ENCODE measurements around the gene ITGA5.
"Not testable (repeated sequence)": the region's sequence is repeated elsewhere in the genome, so short reads cannot be mapped to it uniquely, and the experiment has no call there.

Gene ITGA5

GRCh38 chr12:54356951-54357356 lies 62.1 kb downstream of the ITGA5 start:
- TF ChIP-seq, protein P1, sequence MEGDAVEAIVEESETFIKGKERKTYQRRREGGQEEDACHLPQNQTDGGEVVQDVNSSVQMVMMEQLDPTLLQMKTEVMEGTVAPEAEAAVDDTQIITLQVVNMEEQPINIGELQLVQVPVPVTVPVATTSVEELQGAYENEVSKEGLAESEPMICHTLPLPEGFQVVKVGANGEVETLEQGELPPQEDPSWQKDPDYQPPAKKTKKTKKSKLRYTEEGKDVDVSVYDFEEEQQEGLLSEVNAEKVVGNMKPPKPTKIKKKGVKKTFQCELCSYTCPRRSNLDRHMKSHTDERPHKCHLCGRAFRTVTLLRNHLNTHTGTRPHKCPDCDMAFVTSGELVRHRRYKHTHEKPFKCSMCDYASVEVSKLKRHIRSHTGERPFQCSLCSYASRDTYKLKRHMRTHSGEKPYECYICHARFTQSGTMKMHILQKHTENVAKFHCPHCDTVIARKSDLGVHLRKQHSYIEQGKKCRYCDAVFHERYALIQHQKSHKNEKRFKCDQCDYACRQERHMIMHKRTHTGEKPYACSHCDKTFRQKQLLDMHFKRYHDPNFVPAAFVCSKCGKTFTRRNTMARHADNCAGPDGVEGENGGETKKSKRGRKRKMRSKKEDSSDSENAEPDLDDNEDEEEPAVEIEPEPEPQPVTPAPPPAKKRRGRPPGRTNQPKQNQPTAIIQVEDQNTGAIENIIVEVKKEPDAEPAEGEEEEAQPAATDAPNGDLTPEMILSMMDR (IDR thresholded peaks at IDR 0.05; ENCODE audit: low read depth, low read length): no peak
- no peak for DNase-seq (ENCODE audit: extremely low read depth, low read depth)

DNA sequence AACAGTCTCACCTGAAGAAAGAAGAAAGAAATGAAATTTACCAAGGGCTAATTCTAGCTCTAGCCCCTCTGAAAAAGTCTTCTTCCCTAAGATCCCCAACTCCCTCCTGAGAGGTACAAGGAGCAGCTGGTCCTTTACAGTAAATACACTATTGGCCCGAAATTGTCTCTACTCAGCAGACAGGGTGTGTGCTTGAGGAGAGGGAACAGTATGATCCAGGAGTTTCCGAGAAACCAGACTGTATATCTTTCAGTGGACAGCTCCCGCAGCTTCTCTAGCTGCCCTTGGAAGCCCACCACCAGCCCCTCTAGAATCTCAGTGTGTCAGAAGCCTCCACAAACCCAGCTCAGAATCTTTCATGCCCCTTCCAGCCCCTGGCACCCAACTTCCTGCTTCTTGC lies 62.8 kb downstream of the ITGA5 start:
- DNase-seq (ENCODE audit: extremely low read depth, low read depth): no peak
- TF ChIP-seq, protein P1 (IDR thresholded peaks at IDR 0.05; ENCODE audit: low read depth, low read length): no peak

- no peak for DNase-seq (ENCODE audit: extremely low read depth, low read depth)
- TF ChIP-seq, protein P1 (IDR thresholded peaks at IDR 0.05; ENCODE audit: low read depth, low read length): no peak
These were observed 63.8 kb downstream of the ITGA5 start for GRCh38 chr12:54355104-54355815.

DNA sequence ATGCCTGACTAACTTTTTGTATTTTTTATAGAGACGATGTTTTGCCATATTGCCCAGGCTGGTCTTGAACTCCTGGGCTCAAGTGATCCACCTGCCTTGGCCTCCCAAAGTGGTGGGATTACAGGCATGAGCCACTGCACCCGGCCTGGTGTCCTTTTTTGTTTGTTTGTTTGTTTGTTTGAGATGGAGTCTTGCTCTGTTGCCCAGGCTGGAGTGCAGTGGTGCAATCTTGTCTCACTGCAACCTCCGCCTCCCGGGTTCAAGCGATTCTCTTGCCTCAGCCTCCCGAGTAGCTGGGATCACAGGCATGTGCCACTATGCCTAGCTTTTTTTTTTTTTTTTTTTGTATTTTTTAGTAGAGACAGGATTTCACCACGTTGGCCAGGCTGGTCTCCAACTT lies 64.8 kb downstream of the ITGA5 start:
- DNase-seq (ENCODE audit: extremely low read depth, low read depth): not testable (repeated sequence)

DNA sequence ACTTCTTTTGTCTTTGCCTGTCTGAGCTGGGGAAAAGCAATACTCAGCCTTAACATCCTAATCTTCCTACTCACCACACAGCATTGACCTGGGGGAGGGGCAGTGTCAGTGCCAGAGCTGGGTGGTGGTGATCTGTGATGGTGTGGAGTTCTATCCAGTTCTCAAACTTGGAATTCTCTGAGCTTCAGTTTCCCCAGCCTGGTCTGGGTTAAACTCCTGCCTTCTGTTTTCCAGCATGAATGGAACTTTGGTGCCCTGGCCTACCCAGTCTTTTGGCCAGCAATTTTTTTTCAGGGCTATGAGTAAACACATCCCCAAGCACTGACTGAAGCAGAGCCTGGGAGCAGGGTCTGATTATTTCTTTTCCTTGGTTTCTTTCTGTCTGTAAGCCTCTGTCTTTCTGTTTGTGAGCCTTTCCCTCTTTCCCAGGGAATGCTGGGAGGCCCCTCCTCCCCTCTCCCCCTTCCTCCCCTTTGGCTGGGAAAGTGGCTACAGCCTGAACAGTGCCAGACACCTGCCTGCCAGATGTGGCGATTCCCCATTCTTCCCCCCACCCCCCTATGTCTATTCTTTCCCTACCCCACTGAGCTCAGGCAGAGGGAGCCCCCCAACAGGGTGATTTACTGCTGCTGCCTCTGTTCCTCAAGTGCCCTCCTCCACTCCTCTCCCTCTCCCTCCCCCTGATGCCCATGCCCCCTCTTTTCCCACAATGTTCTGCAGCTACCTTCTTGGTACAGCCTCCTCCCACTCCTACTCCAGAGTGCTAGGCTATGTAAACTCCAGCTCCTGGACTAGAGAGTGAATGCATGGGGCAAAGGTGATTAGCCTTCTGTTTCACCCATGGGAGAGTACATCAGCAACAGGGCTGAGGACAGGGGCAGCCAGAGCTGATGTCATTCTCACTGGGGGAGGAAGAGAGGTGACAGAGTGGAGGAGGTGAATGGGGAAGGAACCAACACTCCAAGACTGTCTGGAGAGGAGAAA lies 65.9 kb downstream of the ITGA5 start:
- DNase-seq (ENCODE audit: extremely low read depth, low read depth): no peak
- TF ChIP-seq, protein P1 (IDR thresholded peaks at IDR 0.05; ENCODE audit: low read depth, low read length): no peak

- no peak for DNase-seq (ENCODE audit: extremely low read depth, low read depth)
- TF ChIP-seq, protein P1 (IDR thresholded peaks at IDR 0.05; ENCODE audit: low read depth, low read length): no peak
These were observed 67.0 kb downstream of the ITGA5 start for GRCh38 chr12:54352022-54352531.

- TF ChIP-seq, protein P1 (IDR thresholded peaks at IDR 0.05; ENCODE audit: low read depth, low read length): no peak
- no peak for DNase-seq (ENCODE audit: extremely low read depth, low read depth)
These were observed 67.7 kb downstream of the ITGA5 start for GRCh38 chr12:54351341-54351740.
